Stimulated activated CD8-positive, alpha-beta memory T cell treated with anti-CD3 and anti-CD28 coated beads, Interleukin-2, amount 100 ng/mL, for 48 hours (primary cell): ENCODE data around the gene VPS8.
"Not testable (repeated sequence)": the region's sequence is repeated elsewhere in the genome, so short reads cannot be mapped to it uniquely, and the experiment has no call there.

Source experiments
- DNase-seq, 2 donors: peaks; one replicate each; pipeline ENCODE4 v3.0.0-alpha.2; 2020; ENCODE audit warnings: low read depth in 2 of 2

Gene VPS8

DNA sequence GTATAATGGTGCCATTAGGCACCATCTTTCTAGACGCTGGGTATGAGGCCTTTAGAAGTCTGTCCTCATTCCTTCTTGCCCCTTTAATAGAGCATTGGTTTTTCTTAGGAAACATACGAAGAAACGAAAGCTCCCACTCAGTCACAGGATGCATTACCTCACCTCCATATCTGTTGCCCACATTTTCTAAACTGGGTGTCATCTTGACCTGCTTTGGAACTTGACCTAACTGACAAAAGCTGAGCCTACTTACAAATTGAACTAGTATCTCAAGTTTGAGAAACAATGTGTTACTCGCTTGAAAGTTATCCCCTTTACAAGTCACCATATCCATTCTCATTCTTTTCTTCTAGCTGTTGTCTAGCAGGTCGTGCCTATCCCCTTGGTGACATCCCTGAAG, 102.7 kb downstream of the VPS8 start:
- no peak for DNase-seq

DNA sequence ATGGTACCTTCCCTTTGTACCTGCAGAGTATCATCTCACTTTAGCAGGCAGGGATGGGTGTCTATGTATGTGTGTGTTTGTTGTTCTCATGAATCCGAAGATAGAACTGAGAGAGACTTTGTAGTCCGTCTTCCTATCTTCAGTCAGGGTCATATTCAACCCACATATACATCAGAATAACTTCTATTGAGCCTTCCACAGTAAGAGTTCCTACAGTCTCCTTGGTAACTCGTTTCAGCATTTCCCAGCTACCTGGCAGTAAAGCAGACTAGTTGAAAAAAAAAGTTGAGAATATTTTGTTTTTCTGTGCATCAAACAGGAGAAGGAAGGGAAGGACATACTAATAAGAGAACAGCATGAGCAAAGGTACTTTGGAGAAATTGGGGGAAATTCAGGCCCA, 106.8 kb downstream of the VPS8 start:
- no peak for DNase-seq

GRCh38 chr3:184919651-184920050, 107.7 kb downstream of the VPS8 start:
- DNase-seq: no peak

GRCh38 chr3:184924547-184924946, 112.6 kb downstream of the VPS8 start:
- DNase-seq: no peak

- DNase-seq: no peak
These were observed 115.9 kb downstream of the VPS8 start for GRCh38 chr3:184927796-184928315.

DNA sequence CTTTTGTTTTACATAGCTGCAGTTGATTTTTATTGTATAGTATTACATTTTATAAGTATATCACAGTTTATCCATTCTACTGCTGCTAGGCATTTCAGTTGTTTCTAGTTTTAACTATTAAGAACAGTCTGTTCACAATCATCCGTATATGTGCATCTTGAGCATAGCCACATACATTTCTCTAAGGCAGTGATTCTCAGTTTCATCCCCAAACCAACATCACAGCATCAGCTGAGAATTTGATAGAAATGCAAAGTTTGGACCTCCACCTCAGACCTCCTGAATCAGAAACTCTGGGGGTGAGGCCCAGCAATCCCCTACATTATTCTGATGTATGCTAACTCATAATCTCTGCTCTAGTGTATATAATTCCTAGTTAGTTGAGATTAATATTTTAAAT, 120.8 kb downstream of the VPS8 start:
- no peak for DNase-seq

- no peak for DNase-seq
These were observed 125.6 kb downstream of the VPS8 start for GRCh38 chr3:184937611-184938010.

GRCh38 chr3:184941408-184941807, 129.4 kb downstream of the VPS8 start:
- no peak for DNase-seq

GRCh38 chr3:184942735-184943134, 130.8 kb downstream of the VPS8 start:
- DNase-seq: no peak

- DNase-seq: no peak
These were observed 132.3 kb downstream of the VPS8 start for GRCh38 chr3:184944241-184944640.

GRCh38 chr3:184945886-184946625, 134.1 kb downstream of the VPS8 start:
- no peak for DNase-seq

GRCh38 chr3:184946917-184947316, 135.0 kb downstream of the VPS8 start:
- no peak for DNase-seq

DNA sequence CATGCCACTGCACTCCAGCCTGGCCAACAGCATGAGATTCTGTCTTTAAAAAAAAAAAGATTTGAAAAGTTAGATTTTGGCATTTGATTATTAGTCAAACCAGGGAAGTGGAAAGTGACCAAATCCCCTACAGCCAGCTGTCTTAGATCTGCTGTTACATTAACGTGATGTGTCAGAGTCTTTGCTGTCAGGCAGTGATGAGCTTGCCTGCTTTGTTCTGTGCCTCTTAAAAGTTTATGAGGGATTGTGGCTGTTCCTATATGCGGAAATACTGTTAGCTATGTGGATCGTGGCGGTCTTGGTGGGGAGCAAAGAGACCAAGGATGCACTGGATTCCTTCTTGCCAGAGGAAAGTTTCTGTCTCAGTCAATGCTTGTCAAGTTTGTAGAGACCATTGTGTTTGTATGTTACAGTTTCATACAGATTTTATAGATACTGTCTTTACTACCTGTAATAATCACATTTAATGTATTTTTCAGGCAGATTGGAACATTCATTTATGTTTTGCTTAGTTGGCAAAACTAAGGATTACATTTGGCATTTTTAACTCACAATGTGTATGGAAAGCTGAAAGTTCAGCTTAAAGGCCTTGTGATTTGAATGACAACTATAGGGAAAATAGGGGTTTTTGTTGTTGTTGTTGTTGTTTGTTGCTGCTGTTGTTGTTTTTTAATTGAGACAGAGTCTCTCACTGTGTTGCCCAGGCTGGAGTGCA, 137.4 kb downstream of the VPS8 start:
- no peak for DNase-seq

DNA sequence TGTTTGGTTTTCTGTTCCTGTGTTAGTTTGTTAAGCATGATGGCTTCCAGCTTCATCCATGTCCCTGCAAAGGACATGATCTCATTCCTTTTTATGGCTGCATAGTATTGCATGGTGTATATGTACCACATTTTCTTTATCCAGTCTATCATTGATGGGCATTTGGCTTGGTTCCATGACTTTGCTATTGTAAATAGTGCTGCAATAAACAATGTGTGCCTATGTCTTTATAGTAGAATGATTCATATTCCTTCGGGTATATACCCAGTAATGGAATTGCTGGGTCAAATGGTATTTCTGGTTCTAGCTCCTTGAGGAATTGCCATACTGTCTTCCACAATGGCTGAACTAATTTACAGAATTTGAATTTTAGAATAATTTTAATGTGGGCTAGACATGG, 138.8 kb downstream of the VPS8 start:
- not testable (repeated sequence) for DNase-seq

DNA sequence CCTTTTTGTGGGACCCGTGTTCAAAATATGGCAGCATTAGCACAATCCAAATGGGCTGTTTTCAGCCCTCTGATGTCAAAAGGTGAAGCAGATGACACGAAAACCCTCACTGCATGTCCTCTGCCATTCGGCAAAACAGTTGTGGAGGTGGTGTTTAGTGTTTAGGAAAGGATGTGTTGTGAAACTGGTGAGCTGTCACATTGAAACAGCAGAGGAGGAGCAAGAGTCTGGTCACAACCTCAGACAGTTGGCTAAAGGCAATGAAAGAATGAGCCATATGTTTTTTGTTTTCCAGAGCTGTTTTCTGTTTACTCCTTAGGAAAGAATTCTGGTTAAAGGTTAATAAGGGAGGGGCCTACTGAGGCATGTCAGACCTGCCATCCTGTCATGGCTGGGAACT, 140.7 kb downstream of the VPS8 start:
- no peak for DNase-seq

DNA sequence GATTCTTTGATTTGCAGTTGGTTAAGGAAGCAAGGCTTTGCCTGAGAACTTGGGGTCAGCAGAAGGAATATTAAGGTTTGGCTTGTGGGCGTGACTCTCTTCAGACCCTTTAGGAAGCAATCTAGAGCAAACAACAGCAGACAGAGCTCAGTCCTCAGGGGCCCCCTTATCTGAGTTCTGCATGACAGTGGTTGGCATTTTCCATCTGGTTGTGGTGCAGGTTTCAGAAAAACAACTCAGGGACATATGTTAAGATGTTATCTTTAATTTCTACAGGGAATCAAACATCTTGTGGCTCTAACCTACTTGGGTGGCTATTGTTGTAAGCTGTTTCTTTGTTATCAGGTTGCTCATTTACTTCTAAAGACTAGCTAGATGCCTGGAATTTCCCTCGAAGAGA, 141.4 kb downstream of the VPS8 start:
- DNase-seq: no peak

DNA sequence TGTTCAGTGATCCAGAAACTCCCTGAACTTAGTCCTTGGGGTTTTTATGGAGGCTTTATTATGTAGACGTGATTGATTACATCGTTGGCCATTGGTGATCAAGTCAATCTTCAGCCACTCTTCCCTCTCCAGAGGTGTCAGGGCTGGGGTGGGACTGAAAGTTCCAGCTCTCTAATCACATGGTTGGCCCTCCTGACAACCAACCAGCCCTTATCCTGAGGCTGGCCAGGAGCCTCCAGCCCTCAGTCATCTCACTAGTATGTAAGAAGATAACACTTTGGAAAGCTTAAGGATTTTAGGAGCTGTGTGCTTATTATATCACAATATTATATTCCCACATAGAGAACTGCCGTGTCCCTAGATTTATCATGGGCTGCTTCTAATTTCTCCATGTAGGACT, 142.3 kb downstream of the VPS8 start:
- no peak for DNase-seq

- DNase-seq: not testable (repeated sequence)
These were observed 142.9 kb downstream of the VPS8 start for GRCh38 chr3:184954851-184955250.

DNA sequence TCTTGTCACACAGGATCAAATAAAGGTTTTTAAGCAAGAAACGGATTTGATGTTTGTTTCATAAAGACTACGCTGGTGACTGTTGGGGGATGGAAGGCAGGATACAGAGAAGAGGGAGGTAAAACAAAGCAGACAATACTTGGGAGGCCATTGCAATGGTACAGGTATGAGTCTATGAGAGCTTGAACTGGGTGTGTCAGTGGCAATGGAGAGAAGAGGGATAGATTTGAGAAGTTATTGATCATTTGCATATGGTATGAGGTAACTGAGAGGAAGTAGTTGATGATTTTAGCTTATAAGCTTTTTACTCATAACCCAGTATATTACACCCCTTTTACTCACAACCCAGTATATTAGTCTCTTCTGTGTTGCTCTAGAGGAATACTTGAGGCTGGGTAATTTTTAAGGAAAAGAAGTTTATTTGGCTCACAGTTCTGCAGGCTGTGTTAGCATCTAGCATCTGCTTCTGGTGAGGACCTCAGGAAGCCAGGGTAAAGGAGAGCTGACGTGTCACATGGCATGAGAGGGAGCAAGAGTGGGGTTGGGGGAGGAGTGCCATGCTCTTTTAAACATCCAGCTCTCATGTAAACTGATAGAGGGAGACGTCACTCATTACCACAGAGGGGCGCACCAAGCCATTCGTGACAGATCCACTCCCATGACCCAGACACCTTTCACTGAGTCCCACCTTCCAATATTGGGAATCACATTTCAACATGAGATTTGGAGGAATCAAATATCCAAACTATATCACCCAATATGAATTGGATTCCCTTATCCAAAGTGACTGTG, 153.9 kb downstream of the VPS8 start:
- no peak for DNase-seq

- no peak for DNase-seq
These were observed 156.1 kb downstream of the VPS8 start for GRCh38 chr3:184968115-184968514.

DNA sequence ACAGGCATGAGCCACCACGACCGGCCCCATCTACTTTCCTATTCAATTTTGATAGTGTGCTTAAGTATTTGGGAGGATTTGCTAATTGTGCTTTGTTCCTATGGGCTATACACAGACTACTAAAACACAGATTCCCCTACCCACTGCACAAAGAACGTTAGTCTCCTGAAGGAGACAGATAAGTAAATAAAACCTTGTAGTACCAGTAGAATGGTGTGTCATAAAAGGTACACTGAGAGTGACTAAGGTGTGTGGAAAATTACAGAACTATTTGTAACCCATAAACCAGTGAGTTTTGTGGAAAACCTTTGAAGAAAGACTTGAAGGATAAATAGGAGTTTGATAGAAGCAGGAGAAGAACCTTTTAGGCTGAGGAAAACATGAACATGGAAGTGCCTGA, 158.2 kb downstream of the VPS8 start:
- no peak for DNase-seq

DNA sequence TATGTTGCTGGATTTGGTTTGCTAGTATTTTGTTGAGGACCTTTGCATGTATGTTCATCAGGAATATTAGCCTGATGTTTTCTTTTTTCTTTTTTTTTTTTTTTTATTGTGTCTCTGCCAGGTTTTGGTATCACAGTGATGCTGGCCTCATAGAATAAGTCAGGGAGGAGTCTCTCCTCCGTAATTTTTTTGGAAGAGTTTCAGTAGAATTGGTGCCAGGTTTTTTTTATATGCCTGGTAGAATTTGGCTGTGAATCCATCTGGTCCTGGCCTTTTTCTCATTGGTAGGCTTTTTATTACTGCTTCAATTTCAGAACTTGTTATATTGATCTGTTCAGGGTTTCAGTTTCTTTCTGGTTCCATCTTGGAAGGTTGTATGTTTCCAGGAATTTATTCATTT, 165.8 kb downstream of the VPS8 start:
- DNase-seq: no peak
